Measurements from ENCODE around the gene NRIP3. TPM values are rescaled to one million over a fixed set of nuclear protein-coding genes. Genes with fewer than 3 reads are reported as not detected.

The NRIP3 gene
- polyA plus RNA-seq, 1 experiment = 4.7 TPM

DNA sequence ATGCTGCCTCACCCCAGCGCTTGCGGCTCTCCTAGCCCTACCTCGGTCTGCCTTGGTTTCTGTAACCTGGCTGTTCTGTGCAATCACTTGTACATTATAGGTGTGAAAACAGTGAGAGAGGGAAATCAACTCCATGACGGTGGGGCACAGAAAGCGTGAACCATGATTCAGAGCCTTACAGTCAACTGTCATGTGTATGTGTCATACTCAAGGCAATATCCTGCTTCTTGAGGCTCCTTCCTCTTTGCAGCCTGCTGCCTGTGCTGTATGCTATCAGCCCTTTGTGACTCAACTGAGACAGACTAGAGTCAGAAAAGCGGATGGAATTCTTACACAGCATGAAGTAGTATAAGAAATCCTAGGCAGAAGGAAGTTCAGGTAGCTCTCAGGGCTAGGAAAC is 2.1 kb downstream of the NRIP3 start:
- Histone ChIP-seq H3K4me3 (ENCODE audit: low read depth, low read length) (no peak overlapping the region), H3K27me3 (ENCODE audit: control insufficient read depth, insufficient read depth, low read length) (peaks cover 7% of the 10 kb centered on the region), H3K36me3 (ENCODE audit: control insufficient read depth, insufficient read depth, low read length) (no peaks in the 10 kb centered on the region)
- no peak for DNase-seq (ENCODE audit: low read depth)
- ChIA-PET CTCF (interaction anchor here (1.2 to 4.9 kb wide), 3 partner anchors 14 to 136 kb away, joined by 3 to 18 read pairs (median 7); no protein-coding TSS in a partner anchor), POLR2A (no interaction called here)
- TF ChIP-seq, protein P1, sequence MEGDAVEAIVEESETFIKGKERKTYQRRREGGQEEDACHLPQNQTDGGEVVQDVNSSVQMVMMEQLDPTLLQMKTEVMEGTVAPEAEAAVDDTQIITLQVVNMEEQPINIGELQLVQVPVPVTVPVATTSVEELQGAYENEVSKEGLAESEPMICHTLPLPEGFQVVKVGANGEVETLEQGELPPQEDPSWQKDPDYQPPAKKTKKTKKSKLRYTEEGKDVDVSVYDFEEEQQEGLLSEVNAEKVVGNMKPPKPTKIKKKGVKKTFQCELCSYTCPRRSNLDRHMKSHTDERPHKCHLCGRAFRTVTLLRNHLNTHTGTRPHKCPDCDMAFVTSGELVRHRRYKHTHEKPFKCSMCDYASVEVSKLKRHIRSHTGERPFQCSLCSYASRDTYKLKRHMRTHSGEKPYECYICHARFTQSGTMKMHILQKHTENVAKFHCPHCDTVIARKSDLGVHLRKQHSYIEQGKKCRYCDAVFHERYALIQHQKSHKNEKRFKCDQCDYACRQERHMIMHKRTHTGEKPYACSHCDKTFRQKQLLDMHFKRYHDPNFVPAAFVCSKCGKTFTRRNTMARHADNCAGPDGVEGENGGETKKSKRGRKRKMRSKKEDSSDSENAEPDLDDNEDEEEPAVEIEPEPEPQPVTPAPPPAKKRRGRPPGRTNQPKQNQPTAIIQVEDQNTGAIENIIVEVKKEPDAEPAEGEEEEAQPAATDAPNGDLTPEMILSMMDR (IDR thresholded peaks at IDR 0.05; ENCODE audit: insufficient read depth, low read depth, low read length) = no peak

DNA sequence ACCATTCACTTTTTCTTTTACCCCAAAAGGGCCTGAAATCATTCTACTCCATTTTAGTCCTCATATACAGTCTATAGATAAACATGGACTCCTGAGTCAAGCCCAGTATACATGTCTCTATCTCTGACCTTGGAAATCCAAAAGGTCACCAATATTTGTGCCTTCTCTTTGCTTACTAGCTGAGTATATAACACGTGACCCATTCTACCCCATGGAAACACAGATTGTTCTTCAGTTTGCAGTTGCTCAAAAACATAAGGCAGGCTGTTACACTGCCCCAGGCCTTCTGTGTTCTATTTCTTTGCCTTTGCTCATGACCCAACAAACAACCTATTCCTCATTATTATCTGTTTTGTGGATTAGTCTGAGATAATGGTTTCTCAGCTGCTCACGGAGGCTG is 5.8 kb downstream of the NRIP3 start:
- no peak overlapping the region for H3K4me3 ChIP-seq (ENCODE audit: low read depth, low read length)
- H3K27me3 ChIP-seq (ENCODE audit: control insufficient read depth, insufficient read depth, low read length) = no peaks in the 10 kb centered on the region
- ChIA-PET POLR2A (no interaction called here), CTCF (interaction anchor here (0.6 to 1.1 kb wide), 4 partner anchors 18 to 56 kb away, joined by 3 read pairs; no protein-coding TSS in a partner anchor)
- no peak for DNase-seq (ENCODE audit: low read depth)
- TF ChIP-seq, protein P1 (IDR thresholded peaks at IDR 0.05; ENCODE audit: insufficient read depth, low read depth, low read length) = no peak
- no peaks in the 10 kb centered on the region for H3K36me3 ChIP-seq (ENCODE audit: control insufficient read depth, insufficient read depth, low read length)

DNA sequence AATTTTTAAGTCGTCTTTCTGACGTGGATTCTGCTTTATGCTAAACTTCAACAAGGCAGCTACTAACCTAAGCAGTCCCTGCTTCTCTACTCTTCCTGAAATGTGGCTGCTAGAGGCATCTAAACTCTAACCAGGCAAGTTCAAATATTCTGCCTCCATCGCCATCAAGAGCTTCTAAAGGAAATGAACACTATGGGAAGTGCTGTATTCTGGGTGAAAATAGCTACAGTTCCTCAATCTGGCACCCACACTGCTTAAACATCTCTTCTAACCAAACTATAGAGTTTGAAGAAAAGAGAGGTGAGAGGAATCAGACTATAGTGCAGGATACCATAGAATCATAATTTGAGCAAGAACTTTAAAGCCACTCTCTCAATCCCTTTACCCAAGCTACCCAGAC is 6.3 kb downstream of the NRIP3 start:
- CTCF ChIA-PET = interaction anchor here (0.7 to 1.1 kb wide), 4 partner anchors 18 to 765 kb away, joined by 3 read pairs; no protein-coding TSS in a partner anchor
- POLR2A ChIA-PET = no interaction called here
- H3K36me3 ChIP-seq (ENCODE audit: control insufficient read depth, insufficient read depth, low read length) = no peaks in the 10 kb centered on the region
- DNase-seq (ENCODE audit: low read depth) = no peak
- TF ChIP-seq, protein P1 (IDR thresholded peaks at IDR 0.05; ENCODE audit: insufficient read depth, low read depth, low read length) = no peak
- no peak overlapping the region for H3K4me3 ChIP-seq (ENCODE audit: low read depth, low read length)
- no peaks in the 10 kb centered on the region for H3K27me3 ChIP-seq (ENCODE audit: control insufficient read depth, insufficient read depth, low read length)

DNA sequence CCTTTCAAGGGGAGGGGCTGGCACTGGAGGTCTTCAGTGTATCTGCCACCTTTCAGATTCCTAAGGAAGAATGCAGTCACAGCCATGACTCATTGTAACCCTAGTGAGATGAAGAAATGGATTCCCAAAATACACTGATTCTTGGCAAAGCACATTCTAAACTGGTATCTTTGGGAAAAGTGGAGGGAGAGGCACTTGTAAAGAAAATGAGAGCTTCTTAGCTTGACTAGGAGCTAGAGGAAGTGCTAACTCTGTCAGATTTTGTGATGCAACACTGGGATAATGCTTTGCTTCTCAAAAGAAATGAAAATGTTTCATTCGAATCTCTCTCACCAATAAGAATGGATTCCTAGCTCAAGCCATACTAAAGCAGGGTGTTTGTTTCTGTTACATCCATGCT is 14.3 kb downstream of the NRIP3 start:
- H3K27me3 ChIP-seq (ENCODE audit: control insufficient read depth, insufficient read depth, low read length) = no peaks in the 10 kb centered on the region
- H3K36me3 ChIP-seq (ENCODE audit: control insufficient read depth, insufficient read depth, low read length) = no peaks in the 10 kb centered on the region
- no peak for DNase-seq (ENCODE audit: low read depth)
- POLR2A ChIA-PET = interaction anchor here (0.6 kb wide), 1 partner anchor 22 kb away, joined by 3 read pairs; no protein-coding TSS in a partner anchor
- no peak overlapping the region for H3K4me3 ChIP-seq (ENCODE audit: low read depth, low read length)
- CTCF ChIA-PET = no interaction called here
- TF ChIP-seq, protein P1 (IDR thresholded peaks at IDR 0.05; ENCODE audit: insufficient read depth, low read depth, low read length) = no peak

DNA sequence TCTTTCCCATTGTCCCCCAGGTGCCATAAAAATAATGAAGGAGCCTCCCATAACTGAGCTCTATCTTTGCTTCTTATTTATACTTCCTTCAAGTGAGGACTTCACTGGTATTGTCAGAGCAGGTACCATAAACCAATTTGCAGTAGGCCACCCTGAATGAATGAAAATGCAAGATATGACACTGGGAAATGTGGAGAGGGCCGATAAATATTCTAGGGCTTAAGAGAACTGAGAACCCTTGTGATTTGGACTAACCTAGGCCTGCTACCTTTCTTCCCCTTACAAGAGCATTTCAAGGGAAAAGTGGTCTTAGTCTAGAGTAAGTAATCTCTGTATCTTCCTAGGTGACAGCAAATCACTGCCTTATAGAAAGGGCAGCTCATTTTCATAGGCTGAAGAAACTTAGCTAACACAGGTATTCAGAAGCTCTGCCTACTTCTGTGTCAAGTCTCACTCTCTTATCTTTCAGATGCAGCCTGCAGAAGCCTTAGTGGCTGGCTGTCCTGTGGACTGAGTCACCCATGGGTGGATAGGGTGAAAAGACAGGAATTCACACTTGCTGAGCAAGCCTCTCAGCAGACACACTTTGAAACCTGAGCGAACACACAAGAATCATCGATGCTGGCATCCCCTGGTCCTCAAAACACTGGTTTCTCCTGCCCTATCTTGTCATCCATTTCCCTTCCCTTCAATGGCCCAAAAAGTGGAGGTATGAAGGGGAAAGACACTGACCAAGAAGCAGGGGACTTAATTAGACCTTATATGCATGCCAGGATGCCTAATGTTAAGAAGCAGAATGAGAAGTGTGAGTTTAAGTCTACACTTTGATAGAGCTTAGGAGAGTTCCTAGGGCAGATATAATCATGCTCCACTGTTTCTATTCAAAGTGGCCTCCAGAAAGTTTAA is 15.2 kb downstream of the NRIP3 start:
- no peaks in the 10 kb centered on the region for H3K27me3 ChIP-seq (ENCODE audit: control insufficient read depth, insufficient read depth, low read length)
- peak; percentile 5 for DNase-seq (ENCODE audit: low read depth)
- POLR2A ChIA-PET = no interaction called here
- CTCF ChIA-PET = interaction anchor here (1.5 kb wide), 1 partner anchor 11 kb away, joined by 4 read pairs; no protein-coding TSS in a partner anchor
- no peak overlapping the region for H3K4me3 ChIP-seq (ENCODE audit: low read depth, low read length)
- H3K36me3 ChIP-seq (ENCODE audit: control insufficient read depth, insufficient read depth, low read length) = peaks cover 1% of the 10 kb centered on the region; the same call in 1 of the 2 replicates
- TF ChIP-seq, protein P1 (IDR thresholded peaks at IDR 0.05; ENCODE audit: insufficient read depth, low read depth, low read length) = no peak

All from BJ (cell line).